Stromal cell of bone marrow (primary cell): ENCODE measurements around the gene TOP3B.

ENCODE experiments used
- DNase-seq: peaks from one replicate; pipeline ENCODE4 v3.0.0-alpha.2; 2012; ENCODE audit warnings: low read depth

Gene TOP3B

GRCh38 chr22:21981874-21982273 is 713 bp downstream of the TOP3B start:
- no peak for DNase-seq

DNA sequence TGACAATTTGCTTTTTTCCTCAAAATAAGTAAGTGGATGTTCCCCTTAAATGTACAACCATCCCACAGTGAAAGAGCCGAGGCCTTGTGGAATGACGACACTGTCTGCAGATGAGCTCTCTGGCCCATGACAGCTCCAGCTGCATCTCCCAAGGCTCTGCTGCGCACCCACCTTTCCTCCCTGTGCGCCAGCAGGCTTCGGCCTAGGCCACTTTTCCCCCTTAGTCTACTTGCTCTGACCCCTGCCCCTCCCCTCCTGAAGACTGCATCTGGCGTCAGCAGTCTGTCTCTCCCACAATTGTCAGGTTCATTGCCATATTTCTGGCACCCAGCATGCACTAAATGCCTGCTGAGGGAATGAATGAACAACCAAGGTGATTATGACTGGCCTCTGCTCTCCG is 2.0 kb downstream of the TOP3B start:
- DNase-seq: no peak

DNA sequence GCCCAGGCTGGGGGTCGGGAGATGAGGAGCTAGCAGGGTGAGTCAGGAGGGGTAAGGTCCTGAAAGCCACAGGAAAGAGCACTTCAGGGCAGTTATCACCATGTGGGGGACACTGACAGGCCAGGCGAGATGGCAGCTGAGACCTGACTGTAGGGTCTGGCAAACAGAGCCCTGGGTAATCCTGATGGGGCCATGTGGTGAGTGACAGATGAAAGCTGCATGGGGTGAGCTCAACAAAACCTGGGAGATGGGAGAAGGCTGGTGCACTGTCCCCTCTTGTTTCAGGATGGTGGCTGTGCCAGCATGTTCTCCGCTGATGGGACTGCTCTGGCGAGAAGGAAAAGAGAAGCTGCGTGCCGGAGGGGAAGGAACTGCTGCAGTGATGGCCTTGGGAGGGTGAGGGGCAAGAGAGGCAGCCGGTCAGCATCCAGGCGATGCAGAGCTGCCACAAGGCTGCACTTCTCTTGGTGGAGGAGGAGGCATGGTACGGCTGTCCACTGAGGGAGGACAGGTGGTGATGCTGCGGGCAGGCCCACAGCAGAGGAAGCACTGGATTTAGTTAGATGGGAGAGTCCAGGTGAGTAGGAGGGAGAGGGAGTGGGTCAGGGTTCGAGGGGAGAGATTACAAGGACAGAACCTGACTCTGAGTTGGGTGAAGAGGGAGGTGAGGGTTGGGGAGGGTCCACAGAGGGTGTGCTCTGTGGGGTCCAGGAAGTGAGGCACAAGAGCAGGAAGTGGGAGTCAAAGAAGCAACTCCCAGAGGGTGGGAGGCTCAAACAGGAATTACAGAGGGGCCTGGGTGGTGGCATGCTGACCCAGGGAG is 3.8 kb downstream of the TOP3B start:
- no peak for DNase-seq

- no peak for DNase-seq
Measured at GRCh38 chr22:21977814-21978213, 4.8 kb downstream of the TOP3B start.

- DNase-seq: no peak
Measured at GRCh38 chr22:21975854-21976345, 6.7 kb downstream of the TOP3B start.

- DNase-seq: no peak
Measured at GRCh38 chr22:21975273-21975672, 7.3 kb downstream of the TOP3B start.

GRCh38 chr22:21974058-21974649 is 8.4 kb downstream of the TOP3B start:
- DNase-seq: no peak

DNA sequence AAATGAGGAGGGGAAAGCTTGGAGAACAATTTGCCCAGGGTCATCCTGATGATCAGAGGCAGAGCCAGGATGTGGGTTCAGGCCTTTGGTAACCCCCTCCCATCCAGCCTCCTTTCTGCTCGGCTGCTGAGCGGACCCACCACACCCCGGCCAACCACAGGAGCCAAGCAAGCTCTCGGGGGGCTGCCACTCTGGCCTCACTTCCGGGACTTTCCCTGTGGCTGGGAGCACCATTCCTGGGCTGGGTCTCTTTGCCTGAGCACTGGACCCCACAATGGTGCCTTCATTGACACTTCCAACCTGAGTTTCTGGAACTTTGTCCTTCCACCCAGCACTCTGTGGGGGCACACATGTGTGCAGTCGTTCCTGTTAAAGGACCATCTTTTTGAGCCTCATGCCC is 9.8 kb downstream of the TOP3B start:
- DNase-seq: no peak

GRCh38 chr22:21972293-21972779 is 10.3 kb downstream of the TOP3B start:
- DNase-seq: no peak

GRCh38 chr22:21971858-21972275 is 10.7 kb downstream of the TOP3B start:
- DNase-seq: no peak

DNA sequence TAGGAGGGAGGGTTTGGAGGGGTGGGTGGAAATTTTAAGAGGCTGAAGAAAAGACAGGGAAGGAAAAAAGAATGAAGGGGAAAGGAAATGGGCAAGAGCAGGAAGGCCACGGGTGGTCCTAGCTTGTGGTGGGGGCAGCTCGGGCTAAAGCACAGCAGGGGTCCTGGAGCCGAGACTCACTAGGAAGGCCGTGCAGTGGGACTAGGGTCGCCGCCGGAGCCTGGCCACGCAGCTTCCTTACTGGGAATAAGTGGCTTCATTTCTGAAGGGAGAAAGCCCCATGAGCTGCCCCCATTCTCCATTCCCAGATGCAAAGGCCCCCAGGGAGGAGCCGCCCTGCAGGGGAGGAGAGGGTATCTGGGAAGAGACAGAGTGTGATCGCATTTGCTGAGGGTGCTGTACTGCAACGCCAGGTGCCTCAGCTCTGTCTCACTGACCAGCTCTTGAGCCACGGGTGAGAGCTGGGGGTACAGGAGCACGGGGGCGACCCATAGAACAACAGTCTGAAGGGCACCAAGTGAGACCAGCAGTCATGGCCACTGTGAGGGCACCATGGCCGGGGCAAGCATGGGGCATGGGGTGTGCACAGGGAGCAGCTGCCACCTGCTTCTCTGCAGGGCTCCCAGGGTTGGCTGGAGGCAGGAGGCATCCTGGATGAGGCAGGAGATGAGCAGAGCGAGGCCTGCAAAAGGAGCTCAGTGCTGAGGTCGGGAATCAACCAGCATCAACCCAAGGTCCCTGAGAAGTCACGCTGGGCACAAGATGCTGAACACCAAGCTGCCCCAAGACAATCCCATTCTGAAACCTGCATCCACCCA is 11.6 kb downstream of the TOP3B start:
- no peak for DNase-seq

GRCh38 chr22:21970037-21970799 is 12.4 kb downstream of the TOP3B start:
- no peak for DNase-seq

DNA sequence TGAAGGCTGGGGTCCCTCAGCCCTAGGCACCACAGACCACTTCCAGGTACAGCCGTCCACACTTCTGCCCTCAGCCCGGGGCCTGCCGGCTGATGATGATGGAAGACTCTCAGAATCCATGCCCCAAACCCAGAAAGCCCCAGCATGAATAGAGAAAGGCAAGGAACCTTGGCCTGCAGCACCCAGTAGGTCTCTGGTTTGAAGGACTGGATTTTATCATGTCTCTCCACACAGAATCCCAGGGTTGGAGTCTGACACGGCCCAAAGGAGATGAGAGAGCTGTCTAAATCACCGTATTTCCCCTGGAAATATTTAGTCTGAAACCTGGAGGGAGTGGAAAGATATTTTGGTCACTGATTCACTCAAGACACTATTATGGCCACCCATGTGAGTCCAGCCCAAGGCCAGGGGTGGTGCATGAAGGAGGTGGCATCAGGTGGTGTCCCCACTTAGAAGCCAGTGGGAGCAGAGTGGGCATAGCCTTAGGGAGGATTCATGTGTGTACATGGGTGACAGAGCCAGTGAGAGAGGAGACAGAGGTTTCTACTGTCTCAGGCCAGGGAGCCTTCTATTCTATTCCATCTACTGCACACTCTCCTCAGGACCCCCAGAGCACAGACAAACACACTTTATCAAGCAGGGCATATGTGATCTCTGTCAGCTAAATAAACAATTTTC is 14.0 kb downstream of the TOP3B start:
- no peak for DNase-seq

DNA sequence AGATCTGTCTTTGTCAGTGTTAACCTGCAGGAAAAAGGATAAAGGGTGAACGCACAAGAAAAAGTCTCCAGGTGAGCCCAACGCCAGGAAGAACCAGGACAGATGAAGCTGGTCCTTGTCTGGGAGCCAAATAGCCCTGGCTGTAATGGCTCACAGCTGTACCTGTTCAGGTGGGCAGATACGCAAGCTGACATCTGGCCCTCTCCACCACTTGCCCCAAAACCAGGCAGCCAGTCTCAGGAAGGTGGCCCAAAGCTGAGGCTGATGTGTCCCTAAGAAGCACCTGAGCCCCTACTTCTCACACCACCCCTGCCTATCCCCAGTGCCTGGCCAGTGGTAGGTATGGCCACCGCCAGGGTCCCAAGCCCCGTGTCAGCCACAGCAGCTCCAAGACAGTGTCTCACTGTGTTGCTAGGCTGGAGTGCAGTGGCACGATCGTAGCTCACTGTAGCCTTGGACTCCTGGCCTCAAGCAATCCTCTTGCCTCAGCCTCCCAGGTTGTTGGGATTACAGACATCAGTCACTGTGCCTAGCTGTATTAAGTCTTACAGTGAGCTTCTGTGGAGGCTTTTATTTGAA is 14.8 kb downstream of the TOP3B start:
- DNase-seq: no peak

DNA sequence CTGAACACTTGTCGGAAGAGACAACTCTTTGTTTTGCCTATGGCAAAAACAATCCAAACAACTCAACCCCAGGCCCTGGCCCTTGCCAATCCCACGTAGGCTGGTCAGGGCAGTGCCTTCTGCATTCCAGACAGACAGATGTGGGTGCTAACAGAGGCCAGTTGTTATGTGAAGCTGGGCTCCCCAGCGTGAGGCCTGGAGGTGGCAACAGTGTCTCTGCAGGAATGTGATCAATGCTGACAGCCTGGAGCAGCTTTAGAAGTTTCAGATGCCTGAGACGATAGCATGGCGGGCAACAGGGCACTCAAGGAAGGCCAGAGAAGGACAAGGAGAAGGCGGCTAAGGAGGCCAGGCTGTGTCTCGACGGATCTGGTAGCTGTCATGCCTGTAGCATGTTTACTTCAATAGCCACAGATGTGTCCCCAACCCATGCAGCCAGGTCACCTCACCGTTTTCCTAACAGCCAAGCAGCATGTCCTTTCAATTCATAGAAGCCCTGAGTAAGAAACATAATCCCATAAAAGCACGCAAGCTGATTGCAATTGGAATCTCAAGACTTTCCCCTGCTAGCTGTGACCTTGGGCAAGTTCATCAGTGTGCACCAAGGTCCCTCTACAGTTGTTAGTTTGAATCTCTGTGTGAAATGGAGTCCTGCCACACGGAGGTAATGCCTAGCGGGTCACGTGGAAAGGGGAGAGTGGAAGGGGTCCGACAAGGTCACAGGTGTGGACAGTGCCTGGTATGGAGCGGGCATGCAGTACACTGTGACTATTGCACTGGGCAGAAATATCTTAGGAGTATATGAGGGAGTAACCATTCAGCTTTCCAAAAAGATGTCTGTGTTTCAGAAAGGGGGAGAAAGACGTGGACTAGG is 15.7 kb downstream of the TOP3B start:
- no peak for DNase-seq

- no peak for DNase-seq
Measured at GRCh38 chr22:21965762-21966288, 16.8 kb downstream of the TOP3B start.

DNA sequence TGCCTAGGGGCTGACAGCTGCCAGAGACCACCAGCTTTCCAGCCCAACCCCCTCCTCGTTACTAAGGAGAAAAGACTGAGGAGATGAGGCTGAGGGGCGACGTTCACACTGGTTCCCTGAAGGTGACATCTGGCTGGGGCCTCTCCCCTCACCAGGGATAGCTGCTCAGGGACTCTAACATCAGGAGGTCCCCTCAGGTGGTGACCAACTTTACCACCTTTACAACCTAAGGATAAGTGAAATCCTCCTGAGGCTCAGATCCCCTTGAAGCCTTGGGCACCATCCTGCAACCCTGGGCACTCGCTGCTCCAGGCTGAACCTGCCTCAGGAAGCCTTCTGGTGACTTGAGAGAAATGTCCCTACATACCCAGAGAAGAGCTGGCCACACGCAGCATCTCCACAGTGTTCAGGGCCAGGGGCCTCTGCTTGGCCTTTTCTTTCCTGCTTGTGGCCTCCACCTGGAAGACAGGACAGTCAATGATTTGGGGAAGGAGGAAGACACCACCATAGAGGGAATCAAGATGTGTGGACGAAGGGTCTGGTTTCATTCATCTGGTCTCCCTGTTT is 17.6 kb downstream of the TOP3B start:
- no peak for DNase-seq

- no peak for DNase-seq
Measured at GRCh38 chr22:21964234-21964633, 18.4 kb downstream of the TOP3B start.

- no peak for DNase-seq
Measured at GRCh38 chr22:21963790-21964211, 18.8 kb downstream of the TOP3B start.
